Measurements from ENCODE around the gene ATP11A.

- TF ChIP-seq EZH2phosphoT487 (IDR thresholded peaks at IDR 0.05; ENCODE audit: unreplicated experiment) = no peak
- no peak for TF ChIP-seq CREB1 (CRISPR knock-in tag; IDR thresholded peaks at IDR 0.05; ENCODE audit: low read depth)
- TF ChIP-seq CTCF (conservative IDR thresholded peaks at IDR 0.05; ENCODE audit: low read depth in 2 of 2) = no peak
- no peak for TF ChIP-seq REST (IDR thresholded peaks at IDR 0.05; ENCODE audit: unreplicated experiment)
- TF ChIP-seq POLR2AphosphoS5 (IDR thresholded peaks at IDR 0.05; ENCODE audit: low read depth) = no peak
Observed at GRCh38 chr13:112815871-112816270, 126.0 kb downstream of the ATP11A start.

All from GM23338 (cell line).